HG03442 (cell line): ENCODE data around the gene NPAS3.

Experiments used
- ATAC-seq: cut with Tn5 transposase; IDR thresholded peaks from one replicate; pipeline ENCODE4 v1.9.1; 2021; ENCODE audit warnings: mild to moderate bottlenecking, moderate library complexity; ENCODE audit not compliant: unreplicated experiment

The NPAS3 gene

GRCh38 chr14:33364466-33364865 lies 425.8 kb downstream of the NPAS3 start:
- ATAC-seq, result no peak

GRCh38 chr14:33369041-33369440 lies 430.4 kb downstream of the NPAS3 start:
- no peak for ATAC-seq

- ATAC-seq, result peak; percentile 99
Measured at GRCh38 chr14:33369972-33370371, 431.3 kb downstream of the NPAS3 start.

- no peak for ATAC-seq
Measured at GRCh38 chr14:33370426-33370825, 431.7 kb downstream of the NPAS3 start.

GRCh38 chr14:33375196-33375595 lies 436.5 kb downstream of the NPAS3 start:
- ATAC-seq, result no peak

GRCh38 chr14:33375786-33376185 lies 437.1 kb downstream of the NPAS3 start:
- ATAC-seq, result no peak

- ATAC-seq, result no peak
Measured at GRCh38 chr14:33376510-33376909, 437.8 kb downstream of the NPAS3 start.

- ATAC-seq, result peak; percentile 89
Measured at GRCh38 chr14:33377596-33378390, 439.1 kb downstream of the NPAS3 start.

- ATAC-seq, result no peak
Measured at GRCh38 chr14:33381717-33382116, 443.0 kb downstream of the NPAS3 start.

GRCh38 chr14:33386140-33386539 lies 447.5 kb downstream of the NPAS3 start:
- ATAC-seq, result no peak

- ATAC-seq, result no peak
Measured at GRCh38 chr14:33386781-33387180, 448.1 kb downstream of the NPAS3 start.

- no peak for ATAC-seq
Measured at GRCh38 chr14:33390335-33390734, 451.7 kb downstream of the NPAS3 start.

- ATAC-seq, result no peak
Measured at GRCh38 chr14:33393231-33393894, 454.7 kb downstream of the NPAS3 start.

- no peak for ATAC-seq
Measured at GRCh38 chr14:33393895-33394368, 455.3 kb downstream of the NPAS3 start.

- ATAC-seq, result no peak
Measured at GRCh38 chr14:33401311-33401710, 462.6 kb downstream of the NPAS3 start.

- no peak for ATAC-seq
Measured at GRCh38 chr14:33402604-33403003, 463.9 kb downstream of the NPAS3 start.

- no peak for ATAC-seq
Measured at GRCh38 chr14:33404054-33404453, 465.4 kb downstream of the NPAS3 start.

GRCh38 chr14:33404964-33405574 lies 466.4 kb downstream of the NPAS3 start:
- ATAC-seq, result no peak

GRCh38 chr14:33406766-33407165 lies 468.1 kb downstream of the NPAS3 start:
- ATAC-seq, result no peak

- ATAC-seq, result no peak
Measured at GRCh38 chr14:33408291-33408690, 469.6 kb downstream of the NPAS3 start.

GRCh38 chr14:33412450-33412849 lies 473.8 kb downstream of the NPAS3 start:
- no peak for ATAC-seq

GRCh38 chr14:33413381-33413780 lies 474.7 kb downstream of the NPAS3 start:
- no peak for ATAC-seq
